Measurements from ENCODE around the gene RNU6-8.

RNU6-8 gene

GRCh38 chr14:32195636-32196035, 7.4 kb downstream of the RNU6-8 start:
- no peak for DNase-seq
- Histone ChIP-seq H3K27me3 (replicated peaks; ENCODE audit: control insufficient read depth, insufficient read depth, low read length, poor library complexity, severe bottlenecking) (no peaks in the 10 kb centered on the region), H3K27ac (ENCODE audit: insufficient read depth, low read length, poor library complexity, severe bottlenecking) (no peak overlapping the region), H3K9me3 (ENCODE audit: control insufficient read depth, low read length) (no peaks in the 10 kb centered on the region), H3K4me1 (ENCODE audit: control insufficient read depth, insufficient read depth, low read length, poor library complexity, severe bottlenecking) (no peaks in the 10 kb centered on the region), H3K36me3 (ENCODE audit: control insufficient read depth, insufficient read depth, low read length) (no peaks in the 10 kb centered on the region), H3K4me3 (ENCODE audit: insufficient read depth, low read depth, low read length, poor library complexity, severe bottlenecking) (no peak overlapping the region)

- no peak for DNase-seq
- no peak overlapping the region for H3K27ac ChIP-seq (ENCODE audit: insufficient read depth, low read length, poor library complexity, severe bottlenecking)
- no peaks in the 10 kb centered on the region for H3K27me3 ChIP-seq (replicated peaks; ENCODE audit: control insufficient read depth, insufficient read depth, low read length, poor library complexity, severe bottlenecking)
- no peak overlapping the region for H3K4me3 ChIP-seq (ENCODE audit: insufficient read depth, low read depth, low read length, poor library complexity, severe bottlenecking)
- H3K9me3 ChIP-seq (ENCODE audit: control insufficient read depth, low read length) = no peaks in the 10 kb centered on the region
- no peaks in the 10 kb centered on the region for H3K36me3 ChIP-seq (ENCODE audit: control insufficient read depth, insufficient read depth, low read length)
- no peaks in the 10 kb centered on the region for H3K4me1 ChIP-seq (ENCODE audit: control insufficient read depth, insufficient read depth, low read length, poor library complexity, severe bottlenecking)
Observed at GRCh38 chr14:32193532-32193931, 9.5 kb downstream of the RNU6-8 start.

GRCh38 chr14:32192712-32193373, 10.2 kb downstream of the RNU6-8 start:
- DNase-seq = no peak
- Histone ChIP-seq H3K36me3 (ENCODE audit: control insufficient read depth, insufficient read depth, low read length) (no peaks in the 10 kb centered on the region), H3K4me3 (ENCODE audit: insufficient read depth, low read depth, low read length, poor library complexity, severe bottlenecking) (no peak overlapping the region)

GRCh38 chr14:32190673-32191072, 12.4 kb downstream of the RNU6-8 start:
- no peaks in the 10 kb centered on the region for H3K36me3 ChIP-seq (ENCODE audit: control insufficient read depth, insufficient read depth, low read length)

More at GRCh38 chr14:32192712-32193373, 10.2 kb downstream of the RNU6-8 start:
- Histone ChIP-seq H3K27me3 (replicated peaks; ENCODE audit: control insufficient read depth, insufficient read depth, low read length, poor library complexity, severe bottlenecking) (no peaks in the 10 kb centered on the region), H3K4me1 (ENCODE audit: control insufficient read depth, insufficient read depth, low read length, poor library complexity, severe bottlenecking) (no peaks in the 10 kb centered on the region), H3K9me3 (ENCODE audit: control insufficient read depth, low read length) (no peaks in the 10 kb centered on the region), H3K27ac (ENCODE audit: insufficient read depth, low read length, poor library complexity, severe bottlenecking) (no peak overlapping the region)

GRCh38 chr14:32189811-32190210, 13.3 kb downstream of the RNU6-8 start:
- Histone ChIP-seq H3K9me3 (ENCODE audit: control insufficient read depth, low read length) (no peaks in the 10 kb centered on the region), H3K36me3 (ENCODE audit: control insufficient read depth, insufficient read depth, low read length) (no peaks in the 10 kb centered on the region), H3K4me3 (ENCODE audit: insufficient read depth, low read depth, low read length, poor library complexity, severe bottlenecking) (no peak overlapping the region), H3K4me1 (ENCODE audit: control insufficient read depth, insufficient read depth, low read length, poor library complexity, severe bottlenecking) (no peaks in the 10 kb centered on the region), H3K27ac (ENCODE audit: insufficient read depth, low read length, poor library complexity, severe bottlenecking) (no peak overlapping the region), H3K27me3 (replicated peaks; ENCODE audit: control insufficient read depth, insufficient read depth, low read length, poor library complexity, severe bottlenecking) (no peaks in the 10 kb centered on the region)
- no peak for DNase-seq

More at GRCh38 chr14:32190673-32191072, 12.4 kb downstream of the RNU6-8 start:
- Histone ChIP-seq H3K9me3 (ENCODE audit: control insufficient read depth, low read length) (no peaks in the 10 kb centered on the region), H3K27ac (ENCODE audit: insufficient read depth, low read length, poor library complexity, severe bottlenecking) (no peak overlapping the region), H3K4me1 (ENCODE audit: control insufficient read depth, insufficient read depth, low read length, poor library complexity, severe bottlenecking) (no peaks in the 10 kb centered on the region), H3K27me3 (replicated peaks; ENCODE audit: control insufficient read depth, insufficient read depth, low read length, poor library complexity, severe bottlenecking) (no peaks in the 10 kb centered on the region), H3K4me3 (ENCODE audit: insufficient read depth, low read depth, low read length, poor library complexity, severe bottlenecking) (no peak overlapping the region)
- no peak for DNase-seq

GRCh38 chr14:32186248-32186647, 16.8 kb downstream of the RNU6-8 start:
- Histone ChIP-seq H3K27ac (ENCODE audit: insufficient read depth, low read length, poor library complexity, severe bottlenecking) (no peak overlapping the region), H3K9me3 (ENCODE audit: control insufficient read depth, low read length) (no peaks in the 10 kb centered on the region), H3K4me1 (ENCODE audit: control insufficient read depth, insufficient read depth, low read length, poor library complexity, severe bottlenecking) (no peaks in the 10 kb centered on the region), H3K4me3 (ENCODE audit: insufficient read depth, low read depth, low read length, poor library complexity, severe bottlenecking) (no peak overlapping the region), H3K27me3 (replicated peaks; ENCODE audit: control insufficient read depth, insufficient read depth, low read length, poor library complexity, severe bottlenecking) (no peaks in the 10 kb centered on the region), H3K36me3 (ENCODE audit: control insufficient read depth, insufficient read depth, low read length) (no peaks in the 10 kb centered on the region)
- DNase-seq = no peak

GRCh38 chr14:32185097-32185496, 18.0 kb downstream of the RNU6-8 start:
- Histone ChIP-seq H3K9me3 (ENCODE audit: control insufficient read depth, low read length) (no peaks in the 10 kb centered on the region), H3K27me3 (replicated peaks; ENCODE audit: control insufficient read depth, insufficient read depth, low read length, poor library complexity, severe bottlenecking) (no peaks in the 10 kb centered on the region), H3K4me1 (ENCODE audit: control insufficient read depth, insufficient read depth, low read length, poor library complexity, severe bottlenecking) (no peaks in the 10 kb centered on the region), H3K4me3 (ENCODE audit: insufficient read depth, low read depth, low read length, poor library complexity, severe bottlenecking) (no peak overlapping the region), H3K36me3 (ENCODE audit: control insufficient read depth, insufficient read depth, low read length) (no peaks in the 10 kb centered on the region), H3K27ac (ENCODE audit: insufficient read depth, low read length, poor library complexity, severe bottlenecking) (no peak overlapping the region)
- DNase-seq = no peak

GRCh38 chr14:32183151-32184058, 19.7 kb downstream of the RNU6-8 start:
- Histone ChIP-seq H3K9me3 (ENCODE audit: control insufficient read depth, low read length) (no peaks in the 10 kb centered on the region), H3K27me3 (replicated peaks; ENCODE audit: control insufficient read depth, insufficient read depth, low read length, poor library complexity, severe bottlenecking) (no peaks in the 10 kb centered on the region), H3K4me3 (ENCODE audit: insufficient read depth, low read depth, low read length, poor library complexity, severe bottlenecking) (no peak overlapping the region), H3K36me3 (ENCODE audit: control insufficient read depth, insufficient read depth, low read length) (no peaks in the 10 kb centered on the region), H3K4me1 (ENCODE audit: control insufficient read depth, insufficient read depth, low read length, poor library complexity, severe bottlenecking) (no peaks in the 10 kb centered on the region), H3K27ac (ENCODE audit: insufficient read depth, low read length, poor library complexity, severe bottlenecking) (no peak overlapping the region)
- no peak for DNase-seq

- DNase-seq = no peak
- H3K27ac ChIP-seq (ENCODE audit: insufficient read depth, low read length, poor library complexity, severe bottlenecking) = no peak overlapping the region
- no peaks in the 10 kb centered on the region for H3K4me1 ChIP-seq (ENCODE audit: control insufficient read depth, insufficient read depth, low read length, poor library complexity, severe bottlenecking)
- H3K36me3 ChIP-seq (ENCODE audit: control insufficient read depth, insufficient read depth, low read length) = no peaks in the 10 kb centered on the region
- H3K27me3 ChIP-seq (replicated peaks; ENCODE audit: control insufficient read depth, insufficient read depth, low read length, poor library complexity, severe bottlenecking) = no peaks in the 10 kb centered on the region
- no peak overlapping the region for H3K4me3 ChIP-seq (ENCODE audit: insufficient read depth, low read depth, low read length, poor library complexity, severe bottlenecking)
- no peaks in the 10 kb centered on the region for H3K9me3 ChIP-seq (ENCODE audit: control insufficient read depth, low read length)
Observed at GRCh38 chr14:32171469-32171868, 31.6 kb downstream of the RNU6-8 start.

- no peak for DNase-seq
- Histone ChIP-seq H3K27ac (ENCODE audit: insufficient read depth, low read length, poor library complexity, severe bottlenecking) (no peak overlapping the region), H3K36me3 (ENCODE audit: control insufficient read depth, insufficient read depth, low read length) (no peaks in the 10 kb centered on the region), H3K9me3 (ENCODE audit: control insufficient read depth, low read length) (no peaks in the 10 kb centered on the region), H3K4me3 (ENCODE audit: insufficient read depth, low read depth, low read length, poor library complexity, severe bottlenecking) (no peak overlapping the region), H3K4me1 (ENCODE audit: control insufficient read depth, insufficient read depth, low read length, poor library complexity, severe bottlenecking) (no peaks in the 10 kb centered on the region), H3K27me3 (replicated peaks; ENCODE audit: control insufficient read depth, insufficient read depth, low read length, poor library complexity, severe bottlenecking) (no peaks in the 10 kb centered on the region)
Observed at GRCh38 chr14:32169191-32169590, 33.9 kb downstream of the RNU6-8 start.
